GM18505 (cell line): ENCODE results near the gene MIOX.

Experiments
- ATAC-seq: cut with Tn5 transposase; IDR thresholded peaks from one replicate; pipeline ENCODE4 v1.9.1; 2021; ENCODE audit not compliant: unreplicated experiment
- POLR2A ChIP-seq: IDR thresholded peaks from 4 replicates; pipeline ENCODE4 v1.6.1; 2011; ENCODE audit warnings: borderline replicate concordance; ENCODE audit not compliant: insufficient read depth, insufficient read length; ENCODE audit errors: extremely low read depth

Gene MIOX

DNA sequence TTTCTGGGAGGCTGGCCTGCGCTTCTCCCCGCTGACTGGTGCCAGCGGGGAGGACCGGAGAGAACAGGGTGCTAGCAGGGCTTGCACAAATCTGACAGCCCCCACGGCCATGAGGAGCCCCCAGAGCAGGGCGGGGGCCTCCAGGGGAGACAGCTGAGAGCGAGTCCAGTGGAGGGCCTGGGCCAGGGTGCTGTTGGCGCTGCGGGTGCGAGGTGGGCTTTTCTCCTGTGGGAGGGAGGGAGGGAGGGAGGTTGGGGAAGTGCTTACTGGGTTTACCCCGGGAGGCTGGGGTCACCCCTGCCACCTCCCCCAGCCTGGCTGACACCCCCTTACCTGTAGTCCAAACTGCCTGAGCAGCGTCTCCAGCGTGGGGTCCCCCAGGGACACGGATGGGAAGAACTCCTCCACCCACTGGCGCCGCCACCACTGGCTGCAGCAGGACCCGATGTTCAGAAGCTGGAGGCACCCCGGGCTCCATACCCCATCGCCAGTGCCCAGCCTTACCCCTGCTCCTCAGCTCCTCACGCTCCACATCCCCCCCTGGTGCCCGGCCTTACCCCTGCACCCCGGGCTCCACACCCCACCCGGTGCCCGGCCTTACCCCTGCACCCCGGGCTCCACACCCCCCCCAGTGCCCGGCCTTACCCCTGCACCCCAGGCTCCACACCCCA is 17.0 kb downstream of the MIOX start:
- ATAC-seq = no peak
- TF ChIP-seq POLR2A = no peak

DNA sequence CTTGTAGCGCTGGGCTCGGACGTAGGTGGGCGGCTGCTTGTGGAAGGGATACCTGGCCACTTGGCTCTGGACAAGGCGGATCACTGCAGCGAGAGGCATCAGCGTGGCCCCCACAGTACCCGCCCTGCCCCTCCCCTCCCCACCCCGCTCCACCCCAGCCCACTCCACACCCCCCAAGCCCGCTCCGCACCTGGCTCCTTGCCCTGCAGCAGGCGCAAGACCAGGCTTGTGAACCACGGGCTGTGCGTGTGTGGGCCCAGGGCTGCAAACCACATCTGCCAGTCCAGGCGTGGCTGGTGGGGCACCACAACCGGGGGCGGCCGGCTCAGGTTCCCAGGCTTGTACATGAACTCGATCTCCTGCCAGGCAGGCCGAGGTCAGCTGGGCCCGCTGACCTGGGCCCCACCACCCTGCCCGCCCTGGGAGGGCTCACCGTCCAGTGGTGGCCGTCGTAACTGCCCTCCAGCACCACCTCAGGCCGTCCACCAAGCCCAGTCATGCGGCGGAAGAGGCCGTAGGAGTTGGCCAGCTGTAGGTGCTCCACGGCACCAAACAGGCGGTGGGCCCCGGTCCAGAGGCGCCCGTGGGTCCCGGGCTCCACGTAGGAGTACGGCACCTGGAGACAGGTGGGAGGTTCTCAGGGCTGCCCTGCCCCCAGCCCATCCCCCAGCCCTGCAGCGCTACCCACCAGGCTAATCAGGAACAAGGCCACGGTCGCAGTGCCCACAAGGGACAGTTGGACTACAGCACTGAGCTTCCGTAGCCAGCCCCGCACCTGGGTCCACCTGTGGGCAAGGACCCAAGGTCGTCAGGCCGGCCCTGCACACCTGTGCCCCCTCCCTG is 17.9 kb downstream of the MIOX start:
- no peak for TF ChIP-seq POLR2A
- no peak for ATAC-seq

GRCh38 chr22:50505276-50505775 is 18.7 kb downstream of the MIOX start:
- no peak for TF ChIP-seq POLR2A
- no peak for ATAC-seq

DNA sequence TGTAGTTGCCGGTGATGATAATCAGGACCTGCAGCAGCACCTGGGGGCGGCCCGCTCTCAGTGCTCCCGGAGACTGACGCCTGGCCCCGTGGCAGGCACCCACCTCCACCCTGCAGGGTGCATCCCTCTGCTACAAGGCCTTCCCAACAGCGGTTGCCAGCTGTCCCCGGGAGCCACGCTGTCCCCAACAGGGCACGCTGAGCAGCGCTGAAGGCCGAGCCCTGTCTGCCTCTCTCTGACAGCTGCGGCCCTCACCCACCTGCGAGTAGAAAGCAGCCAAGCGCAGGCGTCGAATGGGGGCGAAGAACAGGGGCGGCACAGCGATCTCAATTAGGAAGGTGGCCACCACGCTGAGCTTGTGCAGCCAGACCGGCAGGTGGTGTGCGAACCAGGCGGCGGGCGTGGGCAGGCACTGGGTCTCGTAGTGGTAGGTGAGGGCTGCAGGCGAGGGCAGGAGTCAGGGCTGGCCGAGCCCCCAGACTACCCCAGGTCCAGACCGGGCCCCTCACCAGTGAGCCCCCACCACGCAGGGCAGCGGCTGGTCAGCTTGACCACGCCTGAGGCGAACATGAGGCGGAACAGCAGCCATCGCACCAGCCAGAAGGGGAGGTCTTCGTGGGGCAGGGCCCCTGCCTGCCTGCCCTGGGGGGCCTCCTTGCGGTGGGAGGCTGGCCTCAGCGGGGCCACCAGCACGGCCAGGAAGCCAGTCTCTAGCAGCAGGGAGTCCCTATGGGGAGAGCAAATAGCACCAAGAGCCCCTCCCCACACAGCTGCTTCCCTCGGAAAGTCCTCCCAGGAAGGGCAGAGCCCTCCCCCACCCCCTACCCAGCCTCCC is 19.3 kb downstream of the MIOX start:
- TF ChIP-seq POLR2A = no peak

GRCh38 chr22:50506611-50507420 is 20.2 kb downstream of the MIOX start:
- ATAC-seq = peak; percentile 8
- no peak for TF ChIP-seq POLR2A

More for the DNA sequence above, 19.3 kb downstream of the MIOX start:
- ATAC-seq = no peak

GRCh38 chr22:50507421-50507990 is 20.8 kb downstream of the MIOX start, which contains the start of gene LMF2:
TSS of gene LMF2 (minus strand) at chr22:50507702. CDS start at chr22:50507675, 27 bp downstream.
- peak; percentile 51 for ATAC-seq
- TF ChIP-seq POLR2A = peak; percentile 61

DNA sequence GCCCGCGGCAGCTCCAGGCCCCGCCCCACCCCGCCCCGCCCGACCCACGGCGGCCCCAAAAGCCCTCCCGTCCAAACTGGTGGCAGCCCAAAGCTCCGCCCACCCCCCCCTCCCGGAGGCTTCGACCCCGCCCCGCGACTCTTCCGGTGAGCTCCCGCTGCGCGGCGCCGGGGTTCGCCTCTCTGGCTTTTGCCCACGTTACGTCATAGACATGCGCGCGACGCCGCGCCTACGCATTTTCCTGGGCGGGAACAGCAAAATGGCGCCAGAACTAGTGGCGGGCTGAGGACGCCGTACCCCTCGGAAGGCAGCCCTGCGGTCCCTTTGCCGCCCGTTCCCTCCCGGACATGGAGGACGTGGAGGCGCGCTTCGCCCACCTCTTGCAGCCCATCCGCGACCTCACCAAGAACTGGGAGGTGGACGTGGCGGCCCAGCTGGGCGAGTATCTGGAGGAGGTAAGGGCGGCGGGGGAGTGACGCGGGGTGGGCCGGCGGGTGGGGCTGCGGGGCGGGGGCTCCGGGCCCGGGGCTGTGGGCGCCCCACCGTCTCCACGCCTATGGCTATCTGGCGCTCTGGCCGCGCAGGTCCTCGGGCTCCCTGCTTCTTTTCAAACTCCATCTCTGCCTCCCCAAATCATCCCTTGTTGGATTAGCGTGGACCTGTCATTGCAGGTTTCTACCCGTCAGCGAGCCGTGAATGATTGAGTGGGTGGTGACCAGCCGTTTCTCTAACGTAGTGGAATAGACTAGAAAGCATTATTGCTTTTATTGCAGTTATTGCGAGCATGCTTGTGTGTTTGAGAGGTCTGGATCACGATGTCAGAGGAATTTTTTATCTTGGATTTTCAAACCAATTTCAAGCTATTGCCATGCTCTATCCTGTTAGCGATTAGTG is 21.6 kb downstream of the MIOX start, which contains the start of gene NCAPH2:
Gene NCAPH2 (plus strand): TSS at position 234 of the 894 bp plus-strand sequence. CDS start 114 bp downstream, at position 348.
- peak; percentile 88 for TF ChIP-seq POLR2A
- ATAC-seq = peak; percentile 69

DNA sequence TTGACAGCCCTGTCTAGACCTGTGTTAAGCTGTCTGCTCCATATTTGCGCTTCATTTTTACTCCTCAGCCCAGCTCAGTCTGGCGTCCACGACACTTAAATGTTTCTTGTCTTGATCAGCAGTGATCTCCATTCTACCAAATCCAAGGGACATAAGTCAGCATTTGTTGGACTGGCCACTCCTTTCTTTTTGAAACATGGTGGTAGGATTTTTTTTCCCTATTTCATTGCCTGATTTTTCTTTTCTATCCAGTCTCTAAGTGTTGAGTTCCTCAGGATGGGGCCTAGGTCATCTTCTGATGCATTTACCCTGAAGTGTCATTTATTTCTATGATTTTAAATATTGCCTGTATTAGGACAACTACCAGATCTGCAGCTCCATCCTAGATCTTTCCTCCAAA is 22.2 kb downstream of the MIOX start:
- ATAC-seq = no peak
- TF ChIP-seq POLR2A = no peak

- TF ChIP-seq POLR2A = no peak
- ATAC-seq = no peak
Observed at GRCh38 chr22:50513175-50513574, 26.5 kb downstream of the MIOX start.

GRCh38 chr22:50516068-50516467 is 29.4 kb downstream of the MIOX start:
- ATAC-seq = no peak
- no peak for TF ChIP-seq POLR2A

- TF ChIP-seq POLR2A = no peak
- ATAC-seq = no peak
Observed at GRCh38 chr22:50516891-50517290, 30.2 kb downstream of the MIOX start.
